GM19023 (cell line): Measurements from ENCODE around the gene IRF6.

Experiments
- ATAC-seq: cut with Tn5 transposase; IDR thresholded peaks from one replicate; pipeline ENCODE4 v1.9.1; 2021; ENCODE audit warnings: mild to moderate bottlenecking, moderate library complexity; ENCODE audit not compliant: unreplicated experiment

The IRF6 gene

GRCh38 chr1:209805875-209806760 is at the start of gene IRF6:
TSS of gene IRF6 (minus strand) at chr1:209806142. CDS start at chr1:209801413, 4,729 bp downstream.
- ATAC-seq, result peak; percentile 92

- no peak for ATAC-seq
These were observed 49.7 kb upstream of the IRF6 start for GRCh38 chr1:209855623-209856022.

GRCh38 chr1:209855006-209855405 is 49.1 kb upstream of the IRF6 start:
- ATAC-seq, result no peak

GRCh38 chr1:209854196-209854595 is 48.3 kb upstream of the IRF6 start:
- no peak for ATAC-seq

GRCh38 chr1:209853676-209854075 is 47.7 kb upstream of the IRF6 start:
- ATAC-seq, result no peak

- ATAC-seq, result peak; percentile 73
These were observed 44.5 kb upstream of the IRF6 start for GRCh38 chr1:209850342-209850979.

GRCh38 chr1:209849388-209849787 is 43.4 kb upstream of the IRF6 start:
- ATAC-seq, result no peak

- ATAC-seq, result no peak
These were observed 39.4 kb upstream of the IRF6 start for GRCh38 chr1:209845408-209845725.

GRCh38 chr1:209844695-209845407 is 38.9 kb upstream of the IRF6 start:
- no peak for ATAC-seq

- no peak for ATAC-seq
These were observed 34.7 kb upstream of the IRF6 start for GRCh38 chr1:209840611-209841010.

- no peak for ATAC-seq
These were observed 34.1 kb upstream of the IRF6 start for GRCh38 chr1:209839875-209840546.

GRCh38 chr1:209838537-209838936 is 32.6 kb upstream of the IRF6 start:
- no peak for ATAC-seq

GRCh38 chr1:209837671-209838070 is 31.7 kb upstream of the IRF6 start:
- ATAC-seq, result no peak

GRCh38 chr1:209835782-209836298 is 29.9 kb upstream of the IRF6 start:
- no peak for ATAC-seq

- ATAC-seq, result no peak
These were observed 25.7 kb upstream of the IRF6 start for GRCh38 chr1:209831615-209832014.

GRCh38 chr1:209830722-209831121 is 24.8 kb upstream of the IRF6 start:
- ATAC-seq, result no peak

GRCh38 chr1:209829716-209830115 is 23.8 kb upstream of the IRF6 start:
- no peak for ATAC-seq

GRCh38 chr1:209827384-209828262 is 21.7 kb upstream of the IRF6 start, which contains the start of gene UTP25:
TSS of gene UTP25 (plus strand) at chr1:209827972. CDS start at chr1:209828064, 92 bp downstream.
- ATAC-seq, result peak; percentile 92

- ATAC-seq, result no peak
These were observed 19.9 kb upstream of the IRF6 start for GRCh38 chr1:209825591-209826434.
